ENCODE measurements around the gene CPA2. TPM values are rescaled to one million over a fixed set of nuclear protein-coding genes. Genes with fewer than 3 reads are reported as not detected.
A peak's percentile ranks its signal among the peaks of the same experiment; 100 is the strongest.

CPA2 gene
- total RNA-seq (2022) (not detected in 2 replicates), Bru-seq, nascent RNA (percentile 5 among the genes with signal in this experiment), BruChase-seq, experiment 1, labeled RNA remaining after a 6-hour chase (percentile 7 among the genes with signal in this experiment), BruChase-seq, experiment 2, labeled RNA remaining after a 2-hour chase (not detected)
- long read RNA-seq, result 0 reads

GRCh38 chr7:130266258-130266960 is at the start of gene CPA2:
CPA2 (plus strand) TSS chr7:130266863; CDS start chr7:130266882, 19 bp downstream.
- Mint-ChIP-seq H3K27me3 (ENCODE audit: insufficient read depth, unreplicated experiment) (no peaks in the 10 kb centered on the region), H3K4me3 (ENCODE audit: unreplicated experiment) (no peak within 1 kb of the TSS), H3K27ac (ENCODE audit: low read depth, unreplicated experiment) (no peak within 1 kb of the TSS), H3K36me3 (ENCODE audit: insufficient read depth, unreplicated experiment) (no peaks in the 10 kb centered on the region), H3K9me3 (ENCODE audit: unreplicated experiment) (no peaks in the 10 kb centered on the region), H3K4me1 (ENCODE audit: insufficient read depth, unreplicated experiment) (no peaks in the 10 kb centered on the region)
- no peak for DNase-seq (ENCODE audit: unreplicated experiment)
- CTCF ChIA-PET, result no interaction called here
- intact Hi-C loops (cut with micrococcal nuclease), result no loop called here
- TF ChIP-seq, protein P1, sequence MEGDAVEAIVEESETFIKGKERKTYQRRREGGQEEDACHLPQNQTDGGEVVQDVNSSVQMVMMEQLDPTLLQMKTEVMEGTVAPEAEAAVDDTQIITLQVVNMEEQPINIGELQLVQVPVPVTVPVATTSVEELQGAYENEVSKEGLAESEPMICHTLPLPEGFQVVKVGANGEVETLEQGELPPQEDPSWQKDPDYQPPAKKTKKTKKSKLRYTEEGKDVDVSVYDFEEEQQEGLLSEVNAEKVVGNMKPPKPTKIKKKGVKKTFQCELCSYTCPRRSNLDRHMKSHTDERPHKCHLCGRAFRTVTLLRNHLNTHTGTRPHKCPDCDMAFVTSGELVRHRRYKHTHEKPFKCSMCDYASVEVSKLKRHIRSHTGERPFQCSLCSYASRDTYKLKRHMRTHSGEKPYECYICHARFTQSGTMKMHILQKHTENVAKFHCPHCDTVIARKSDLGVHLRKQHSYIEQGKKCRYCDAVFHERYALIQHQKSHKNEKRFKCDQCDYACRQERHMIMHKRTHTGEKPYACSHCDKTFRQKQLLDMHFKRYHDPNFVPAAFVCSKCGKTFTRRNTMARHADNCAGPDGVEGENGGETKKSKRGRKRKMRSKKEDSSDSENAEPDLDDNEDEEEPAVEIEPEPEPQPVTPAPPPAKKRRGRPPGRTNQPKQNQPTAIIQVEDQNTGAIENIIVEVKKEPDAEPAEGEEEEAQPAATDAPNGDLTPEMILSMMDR (IDR thresholded peaks at IDR 0.05; ENCODE audit: unreplicated experiment), result no peak
- BruUV-seq (replicated peaks), result no TSS peak
- POLR2A ChIA-PET, result interaction anchor here (0.6 to 0.7 kb wide), 2 partner anchors 15 to 56 kb away, joined by 3 read pairs; no protein-coding TSS in a partner anchor

GRCh38 chr7:130218806-130219620 is 47.6 kb upstream of the CPA2 start:
- ChIA-PET POLR2A (interaction anchor here (0.9 kb wide), 1 partner anchor 14 kb away, joined by 3 read pairs; the partner anchor contains the start of gene TMEM209), CTCF (interaction anchor here (0.5 kb wide), 1 partner anchor 180 kb away, joined by 3 read pairs; no protein-coding TSS in a partner anchor)
- no TSS peak for BruUV-seq (replicated peaks)
- Mint-ChIP-seq H3K9me3 (ENCODE audit: unreplicated experiment) (no peaks in the 10 kb centered on the region), H3K4me3 (ENCODE audit: unreplicated experiment) (no peak overlapping the region), H3K27me3 (ENCODE audit: insufficient read depth, unreplicated experiment) (no peaks in the 10 kb centered on the region), H3K36me3 (ENCODE audit: insufficient read depth, unreplicated experiment) (no peaks in the 10 kb centered on the region), H3K27ac (ENCODE audit: low read depth, unreplicated experiment) (no peak overlapping the region), H3K4me1 (ENCODE audit: insufficient read depth, unreplicated experiment) (no peaks in the 10 kb centered on the region)
- no peak for DNase-seq (ENCODE audit: unreplicated experiment)
- TF ChIP-seq, protein P1 (IDR thresholded peaks at IDR 0.05; ENCODE audit: unreplicated experiment), result no peak
- intact Hi-C loops (cut with micrococcal nuclease), result no loop called here

DNA sequence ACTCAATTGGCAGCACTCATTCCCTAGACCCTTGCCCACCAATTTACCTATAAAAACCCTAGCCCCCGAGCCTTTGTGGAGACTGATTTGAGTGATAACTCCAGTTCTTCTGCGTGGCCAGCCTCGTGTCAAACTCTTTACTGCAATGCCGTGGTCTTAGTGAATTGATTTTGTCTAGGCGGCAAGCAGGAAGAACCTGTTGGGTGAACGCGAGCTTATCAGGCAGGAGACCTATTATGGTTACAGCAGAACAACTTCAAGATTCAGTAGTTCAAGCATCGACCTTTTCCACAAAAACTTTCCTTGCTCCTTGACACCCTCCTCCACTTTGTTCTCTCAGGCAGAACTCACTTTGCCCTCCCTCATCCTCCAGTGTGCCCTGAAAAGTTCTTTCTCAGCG is 46.8 kb upstream of the CPA2 start:
- TF ChIP-seq, protein P1 (IDR thresholded peaks at IDR 0.05; ENCODE audit: unreplicated experiment), result no peak
- H3K36me3 Mint-ChIP-seq (ENCODE audit: insufficient read depth, unreplicated experiment), result no peaks in the 10 kb centered on the region
- BruUV-seq (replicated peaks), result no TSS peak
- H3K27me3 Mint-ChIP-seq (ENCODE audit: insufficient read depth, unreplicated experiment), result no peaks in the 10 kb centered on the region
- H3K9me3 Mint-ChIP-seq (ENCODE audit: unreplicated experiment), result no peaks in the 10 kb centered on the region
- no peak overlapping the region for H3K4me3 Mint-ChIP-seq (ENCODE audit: unreplicated experiment)
- intact Hi-C loops (cut with micrococcal nuclease), result no loop called here
- ChIA-PET POLR2A (no interaction called here), CTCF (no interaction called here)
- no peaks in the 10 kb centered on the region for H3K4me1 Mint-ChIP-seq (ENCODE audit: insufficient read depth, unreplicated experiment)
- no peak for DNase-seq (ENCODE audit: unreplicated experiment)
- no peak overlapping the region for H3K27ac Mint-ChIP-seq (ENCODE audit: low read depth, unreplicated experiment)

DNA sequence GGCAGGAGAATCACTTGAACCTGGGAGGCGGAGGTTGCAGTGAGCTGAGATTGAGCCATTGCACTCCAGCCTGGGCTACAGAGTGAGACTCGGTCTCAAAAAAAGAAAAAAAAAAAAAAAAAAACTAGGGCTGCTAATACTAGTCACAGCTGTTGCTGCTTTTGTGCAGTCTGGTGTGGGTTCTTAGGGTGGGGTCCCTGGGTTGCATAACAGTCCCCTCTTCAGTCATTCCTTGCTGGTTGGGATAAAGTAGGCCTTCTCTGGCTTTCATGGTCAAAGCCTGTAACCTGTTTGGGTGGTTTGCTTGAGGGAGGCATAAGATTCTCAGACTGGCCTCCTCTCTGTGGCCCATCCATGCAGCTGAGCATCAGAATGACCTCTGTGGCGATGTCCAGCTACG is 44.9 kb upstream of the CPA2 start:
- CTCF ChIA-PET, result no interaction called here
- TF ChIP-seq, protein P1 (IDR thresholded peaks at IDR 0.05; ENCODE audit: unreplicated experiment), result no peak
- BruUV-seq (replicated peaks), result no TSS peak
- no peaks in the 10 kb centered on the region for H3K4me1 Mint-ChIP-seq (ENCODE audit: insufficient read depth, unreplicated experiment)
- intact Hi-C loops (cut with micrococcal nuclease), result no loop called here
- no peak overlapping the region for H3K4me3 Mint-ChIP-seq (ENCODE audit: unreplicated experiment)
- H3K27me3 Mint-ChIP-seq (ENCODE audit: insufficient read depth, unreplicated experiment), result no peaks in the 10 kb centered on the region
- no peaks in the 10 kb centered on the region for H3K9me3 Mint-ChIP-seq (ENCODE audit: unreplicated experiment)
- no peak for DNase-seq (ENCODE audit: unreplicated experiment)
- POLR2A ChIA-PET, result interaction anchor here (0.6 kb wide), 1 partner anchor 1165 kb away, joined by 4 read pairs; no protein-coding TSS in a partner anchor
- H3K36me3 Mint-ChIP-seq (ENCODE audit: insufficient read depth, unreplicated experiment), result no peaks in the 10 kb centered on the region
- no peak overlapping the region for H3K27ac Mint-ChIP-seq (ENCODE audit: low read depth, unreplicated experiment)

Data from MCF 10A (cell line).